HFF-Myc (cell line): Measurements from ENCODE around the gene DUS2.
"Not testable (repeated sequence)": the region's sequence is repeated elsewhere in the genome, so short reads cannot be mapped to it uniquely, and the experiment has no call there.

ENCODE experiments used
- DNase-seq: peaks from one replicate; pipeline ENCODE4 v3.0.0-alpha.2; 2011; ENCODE audit warnings: low read depth; ENCODE audit errors: extremely low read depth
- H3K4me3 ChIP-seq: replicated peaks from 2 replicates; pipeline ENCODE4 v1.5.1; 2011; ENCODE audit warnings: low read depth, mild to moderate bottlenecking, control low read depth, low read length
- CTCF ChIP-seq: IDR thresholded peaks from 2 replicates; pipeline ENCODE4 v1.5.1; 2012; ENCODE audit warnings: mild to moderate bottlenecking, low read depth, low read length, control low read depth; ENCODE audit errors: missing control alignments

DUS2 gene

GRCh38 chr16:68000450-68000849, 22.6 kb upstream of the DUS2 start:
- no peak for TF ChIP-seq CTCF
- H3K4me3 ChIP-seq, result no peak overlapping the region
- DNase-seq, result no peak

DNA sequence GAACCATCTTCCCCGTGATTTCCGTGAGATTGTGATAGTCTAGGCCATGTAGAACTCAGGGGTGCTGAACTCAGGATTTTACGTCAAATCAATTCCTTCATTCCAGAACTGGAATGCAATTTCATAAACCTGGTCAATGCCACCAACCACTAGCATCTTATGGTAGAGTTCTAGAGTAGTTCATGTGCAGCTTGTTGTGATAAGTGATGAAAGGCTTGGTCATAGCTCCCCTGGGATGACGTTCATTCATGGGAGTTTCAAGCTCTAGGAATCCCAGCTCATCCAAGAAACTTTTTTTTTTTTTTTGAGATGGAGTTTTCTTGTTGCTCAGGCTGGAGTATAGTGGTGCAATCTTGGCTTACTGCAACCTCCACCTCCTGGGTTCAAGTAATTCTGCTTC, 20.1 kb upstream of the DUS2 start:
- TF ChIP-seq CTCF, result no peak
- no peak for DNase-seq
- H3K4me3 ChIP-seq, result no peak overlapping the region

GRCh38 chr16:68005211-68005610, 17.9 kb upstream of the DUS2 start:
- H3K4me3 ChIP-seq, result no peak overlapping the region
- no peak for TF ChIP-seq CTCF
- no peak for DNase-seq

DNA sequence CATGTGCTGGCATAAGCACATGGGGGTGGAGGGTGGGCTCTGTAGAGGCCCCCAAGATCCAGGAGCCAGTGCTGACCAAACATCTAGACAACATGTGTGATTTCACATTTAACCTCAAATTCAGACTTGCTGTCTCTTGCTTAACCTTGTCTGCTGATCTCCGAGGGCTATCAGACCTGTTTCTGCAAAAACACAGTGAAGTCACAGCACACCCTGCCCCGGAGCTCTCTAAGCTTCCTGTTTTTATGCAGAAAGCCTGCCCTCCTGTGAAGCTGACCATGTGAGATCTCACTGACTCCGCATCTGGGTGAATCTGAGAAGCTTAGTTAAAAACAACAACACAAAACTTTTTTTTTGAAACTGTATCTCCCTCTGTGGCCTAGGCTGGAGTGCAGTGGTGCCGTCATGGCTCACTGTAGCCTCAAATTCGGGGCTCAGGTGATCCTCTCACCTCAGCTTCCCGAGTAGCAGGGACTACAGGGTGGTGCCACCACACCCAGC, 17.2 kb upstream of the DUS2 start:
- no peak overlapping the region for H3K4me3 ChIP-seq
- DNase-seq, result no peak
- no peak for TF ChIP-seq CTCF

- TF ChIP-seq CTCF, result no peak
- no peak for DNase-seq
- no peak overlapping the region for H3K4me3 ChIP-seq
Observed at GRCh38 chr16:68009157-68009735, 13.8 kb upstream of the DUS2 start.

GRCh38 chr16:68009872-68010271, 13.2 kb upstream of the DUS2 start:
- not testable (repeated sequence) for H3K4me3 ChIP-seq, DNase-seq

GRCh38 chr16:68013440-68013839, 9.6 kb upstream of the DUS2 start:
- TF ChIP-seq CTCF, result no peak
- no peak overlapping the region for H3K4me3 ChIP-seq
- no peak for DNase-seq
